PC-3 (cell line): Measurements from ENCODE around the gene GPR132. TPM values are rescaled to one million over a fixed set of nuclear protein-coding genes. Genes with fewer than 3 reads are reported as not detected.

Source experiments
- ATAC-seq: fragments of 200-7000 bp; cut with Tn5 transposase; 2 replicates; pipeline ENCODE4 v1.9.1; 2020; ENCODE audit warnings: mild to moderate bottlenecking, moderate library complexity
- BruUV-seq: library from RNA; stranded (reverse); fragments of 400-500 nt; replicated peaks from 2 replicates; lab custom pipeline; 2021; lab: Mats Ljungman, UMichigan
- CTCF ChIA-PET: fragments of 300-600 bp; sonication (Branson Sonifier 250); formaldehyde crosslinking; loops from one replicate; lab custom pipeline; 2022; ENCODE audit warnings: antibody characterized with exemption; lab: Charles Lee
- POLR2A ChIA-PET: fragments of 300-600 bp; sonication (Branson Sonifier 250); formaldehyde crosslinking; loops from one replicate; lab custom pipeline; 2022; ENCODE audit warnings: antibody characterized with exemption; ENCODE audit not compliant: unreplicated experiment; lab: Charles Lee
- DNase-seq: peaks from one replicate; pipeline ENCODE4 v3.0.0-alpha.2; 2015
- H2AFZ ChIP-seq: fragments of 300-600 bp; sonication (generic); 2 replicates; pipeline ENCODE4 v1.6.0; 2016; ENCODE audit warnings: antibody characterized with exemption, low read length
- H3F3A ChIP-seq: fragments of 300-600 bp; sonication (generic); one replicate; pipeline ENCODE4 v1.6.0; 2017; ENCODE audit warnings: antibody characterized with exemption, low read length, control low read depth, mild to moderate bottlenecking; ENCODE audit not compliant: unreplicated experiment
- H3K27ac ChIP-seq: fragments of 300-600 bp; sonication (generic); 2 replicates; pipeline ENCODE4 v1.5.1; 2016; ENCODE audit warnings: mild to moderate bottlenecking, low read length
- H3K27me3 ChIP-seq: fragments of 300-600 bp; sonication (generic); 2 replicates; pipeline ENCODE4 v1.6.1; 2016; ENCODE audit warnings: low read length, mixed read lengths
- H3K36me3 ChIP-seq: fragments of 300-600 bp; sonication (generic); 2 replicates; pipeline ENCODE4 v1.6.1; 2016; ENCODE audit warnings: low read depth, mixed run types, low read length, mixed read lengths
- H3K4me1 ChIP-seq: fragments of 300-600 bp; sonication (generic); 2 replicates; pipeline ENCODE4 v1.5.1; 2016; ENCODE audit warnings: low read length; ENCODE audit not compliant: insufficient read depth
- H3K4me2 ChIP-seq: fragments of 300-600 bp; sonication (generic); 2 replicates; pipeline ENCODE4 v1.6.0; 2016; ENCODE audit warnings: low read length
- H3K4me3 ChIP-seq: fragments of 300-600 bp; sonication (generic); 2 replicates; pipeline ENCODE4 v1.5.1; 2016; ENCODE audit warnings: mild to moderate bottlenecking, low read length, mixed read lengths
- H3K79me2 ChIP-seq: fragments of 300-600 bp; sonication (generic); 2 replicates; pipeline ENCODE4 v1.6.1; 2017; ENCODE audit warnings: low read length, mixed read lengths
- H3K9ac ChIP-seq: fragments of 300-600 bp; sonication (generic); 2 replicates; pipeline ENCODE4 v1.6.0; 2016; ENCODE audit warnings: mild to moderate bottlenecking, low read length
- H3K9me2 ChIP-seq: fragments of 300-600 bp; sonication (generic); replicated peaks from 2 replicates; pipeline ENCODE4 v1.6.1; 2016; ENCODE audit warnings: mixed run types, low read length, mixed read lengths
- H3K9me3 ChIP-seq: fragments of 300-600 bp; sonication (generic); 2 replicates; pipeline ENCODE4 v1.6.1; 2016; ENCODE audit warnings: low read length, mixed read lengths
- H4K20me1 ChIP-seq: fragments of 300-600 bp; sonication (generic); 2 replicates; pipeline ENCODE4 v1.6.1; 2016; ENCODE audit warnings: low read length, mixed read lengths
- EZH2 ChIP-seq: fragments of 300-600 bp; sonication (generic); IDR thresholded peaks from one replicate; pipeline ENCODE4 v1.6.1; 2017; ENCODE audit warnings: antibody characterized with exemption, mild to moderate bottlenecking, low read length; ENCODE audit not compliant: unreplicated experiment
- EZH2phosphoT487 ChIP-seq: fragments of 300-600 bp; sonication (generic); IDR thresholded peaks from 2 replicates; pipeline ENCODE4 v1.6.1; 2018; ENCODE audit warnings: mild to moderate bottlenecking, antibody characterized with exemption, low read length, borderline replicate concordance
- intact Hi-C: fragments of 100-400 bp; cut with micrococcal nuclease; formaldehyde crosslinking; loops from 2 replicates; pipeline ENCODE4 v1.9.0; 2023
- total RNA-seq: library from RNA; depleted of rRNA; stranded (reverse); fragments of >200 nt; gene quantifications from 2 replicates; pipeline ENCODE4 v1.2.3, GENCODE V29; 2014
- TF ChIP-seq, protein P1 (sequence below): fragments of 300-600 bp; sonication (generic); conservative IDR thresholded peaks from 2 replicates; pipeline ENCODE4 v1.5.1; 2017; ENCODE audit warnings: antibody characterized with exemption, low read depth, mild to moderate bottlenecking, low read length

GPR132 gene
- total RNA-seq, 1 experiment from 2014 or later: 0.04 TPM

GRCh38 chr14:105045710-105046326, 19.4 kb downstream of the GPR132 start:
- Histone ChIP-seq H4K20me1 (no peaks in the 10 kb centered on the region), H3K27me3 (no peaks in the 10 kb centered on the region), H3K4me2 (peak overlapping the region; percentile 45), H3K79me2 (no peaks in the 10 kb centered on the region), H3K27ac (no peak overlapping the region), H2AFZ (peak overlapping the region; percentile 62), H3K36me3 (no peaks in the 10 kb centered on the region; the same call in 1 of the 2 replicates), H3K9me2 (no peaks in the 10 kb centered on the region), H3K9ac (no peak overlapping the region), H3F3A (no peaks in the 10 kb centered on the region), H3K4me3 (peak overlapping the region; percentile 14; the same call in 1 of the 2 replicates), H3K4me1 (no peaks in the 10 kb centered on the region), H3K9me3 (no peaks in the 10 kb centered on the region)
- ChIA-PET CTCF (interaction anchor here (0.8 to 1.3 kb wide), 3 partner anchors 17 to 72 kb away, joined by 3 to 6 read pairs (median 4); no protein-coding TSS in a partner anchor), POLR2A (no interaction called here)
- ATAC-seq (peak; percentile 88), DNase-seq (peak; percentile 92)
- intact Hi-C loops: loop anchor here (1.0 kb wide), 2 partner anchors 70 to 150 kb away; no protein-coding TSS in a partner anchor
- no TSS peak for BruUV-seq
- TF ChIP-seq, protein P1, sequence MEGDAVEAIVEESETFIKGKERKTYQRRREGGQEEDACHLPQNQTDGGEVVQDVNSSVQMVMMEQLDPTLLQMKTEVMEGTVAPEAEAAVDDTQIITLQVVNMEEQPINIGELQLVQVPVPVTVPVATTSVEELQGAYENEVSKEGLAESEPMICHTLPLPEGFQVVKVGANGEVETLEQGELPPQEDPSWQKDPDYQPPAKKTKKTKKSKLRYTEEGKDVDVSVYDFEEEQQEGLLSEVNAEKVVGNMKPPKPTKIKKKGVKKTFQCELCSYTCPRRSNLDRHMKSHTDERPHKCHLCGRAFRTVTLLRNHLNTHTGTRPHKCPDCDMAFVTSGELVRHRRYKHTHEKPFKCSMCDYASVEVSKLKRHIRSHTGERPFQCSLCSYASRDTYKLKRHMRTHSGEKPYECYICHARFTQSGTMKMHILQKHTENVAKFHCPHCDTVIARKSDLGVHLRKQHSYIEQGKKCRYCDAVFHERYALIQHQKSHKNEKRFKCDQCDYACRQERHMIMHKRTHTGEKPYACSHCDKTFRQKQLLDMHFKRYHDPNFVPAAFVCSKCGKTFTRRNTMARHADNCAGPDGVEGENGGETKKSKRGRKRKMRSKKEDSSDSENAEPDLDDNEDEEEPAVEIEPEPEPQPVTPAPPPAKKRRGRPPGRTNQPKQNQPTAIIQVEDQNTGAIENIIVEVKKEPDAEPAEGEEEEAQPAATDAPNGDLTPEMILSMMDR: peak; percentile 99
- TF ChIP-seq EZH2phosphoT487: no peak

- TF ChIP-seq, protein P1: no peak
- TF ChIP-seq EZH2phosphoT487 (no peak), EZH2 (no peak)
- ATAC-seq (no peak), DNase-seq (no peak)
- Histone ChIP-seq H3K4me1 (no peaks in the 10 kb centered on the region), H3K9me3 (no peaks in the 10 kb centered on the region), H3K36me3 (no peaks in the 10 kb centered on the region; the same call in 1 of the 2 replicates), H4K20me1 (no peaks in the 10 kb centered on the region), H3F3A (no peaks in the 10 kb centered on the region), H2AFZ (no peak overlapping the region), H3K79me2 (no peaks in the 10 kb centered on the region), H3K27me3 (no peaks in the 10 kb centered on the region), H3K4me3 (no peak overlapping the region), H3K4me2 (no peak overlapping the region), H3K9me2 (no peaks in the 10 kb centered on the region), H3K9ac (no peak overlapping the region), H3K27ac (no peak overlapping the region)
- POLR2A ChIA-PET: interaction anchor here (0.7 kb wide), 1 partner anchor 23 kb away, joined by 3 read pairs; the partner anchor contains the start of gene CDCA4
- BruUV-seq: no TSS peak
- intact Hi-C loops: no loop called here
- CTCF ChIA-PET: no interaction called here
Measured at GRCh38 chr14:105043641-105044040, 21.6 kb downstream of the GPR132 start.

GRCh38 chr14:105042813-105043212, 22.4 kb downstream of the GPR132 start:
- Histone ChIP-seq H3K4me2 (no peak overlapping the region), H3F3A (no peaks in the 10 kb centered on the region), H3K4me1 (0 out of 2 replicates have a peak, but pooled peaks cover 3% of the 10 kb centered on the region), H3K79me2 (no peaks in the 10 kb centered on the region), H3K9me3 (no peaks in the 10 kb centered on the region), H3K36me3 (no peaks in the 10 kb centered on the region; the same call in 1 of the 2 replicates), H3K9me2 (no peaks in the 10 kb centered on the region), H3K4me3 (no peak overlapping the region), H3K27me3 (no peaks in the 10 kb centered on the region), H3K27ac (no peak overlapping the region), H2AFZ (no peak overlapping the region), H3K9ac (no peak overlapping the region), H4K20me1 (no peaks in the 10 kb centered on the region)
- ChIA-PET POLR2A (no interaction called here), CTCF (no interaction called here)
- intact Hi-C loops: no loop called here
- ATAC-seq (no peak), DNase-seq (no peak)
- TF ChIP-seq, protein P1: no peak
- TF ChIP-seq EZH2 (no peak), EZH2phosphoT487 (no peak)
- no TSS peak for BruUV-seq
